ENCODE measurements around the gene PLXNA1. TPM values are rescaled to one million over a fixed set of nuclear protein-coding genes. Genes with fewer than 3 reads are reported as not detected.

Gene PLXNA1
- total and polyA plus RNA-seq, 10 of the 15 experiments (the other 5 are each of a cell fraction or from before 2014, with no cell fraction given) = 0.03 to 16.4 (median 2.5) TPM

- no peaks in the 10 kb centered on the region for H3K4me1 ChIP-seq (ENCODE audit: control insufficient read depth, insufficient read depth, low read length)
- no peak for TF ChIP-seq NRF1 (conservative IDR thresholded peaks at IDR 0.05; ENCODE audit: low read depth, low read length)
- TF ChIP-seq JUND (IDR thresholded peaks at IDR 0.05; ENCODE audit: low read depth, low read length) = no peak
- no peak for TF ChIP-seq MEF2B (IDR thresholded peaks at IDR 0.05; ENCODE audit: partially characterized antibody, poor library complexity, severe bottlenecking)
- TF ChIP-seq ZNF24 (IDR thresholded peaks at IDR 0.05) = no peak
- TF ChIP-seq RAD21 (IDR thresholded peaks at IDR 0.05; ENCODE audit: insufficient read depth, low read depth, low read length) = no peak
- TF ChIP-seq ZNF217 (IDR thresholded peaks at IDR 0.05) = no peak
- TF ChIP-seq ZNF622 (IDR thresholded peaks at IDR 0.05) = no peak
- TF ChIP-seq FOXK2 (IDR thresholded peaks at IDR 0.05) = no peak
- TF ChIP-seq CUX1 (IDR thresholded peaks at IDR 0.05; ENCODE audit: insufficient replicate concordance, low read depth, low read length) = no peak
- no peak for TF ChIP-seq MAX (IDR thresholded peaks at IDR 0.05; ENCODE audit: low read depth, low read length)
- TF ChIP-seq PAX5 (IDR thresholded peaks at IDR 0.05; ENCODE audit: borderline replicate concordance, low read depth, low read length) = no peak
- TF ChIP-seq KAT2A (conservative IDR thresholded peaks at IDR 0.05; ENCODE audit: control insufficient read depth, low read depth, low read length) = no peak
- TF ChIP-seq RCOR1 (conservative IDR thresholded peaks at IDR 0.05; ENCODE audit: low read depth, low read length) = no peak
- TF ChIP-seq E2F8 (IDR thresholded peaks at IDR 0.05; ENCODE audit: low read depth, partially characterized antibody) = no peak
- TF ChIP-seq MYC (IDR thresholded peaks at IDR 0.05; ENCODE audit: insufficient read depth, insufficient read length, insufficient replicate concordance, low read length, severe bottlenecking) = no peak
- TF ChIP-seq MTA3 (IDR thresholded peaks at IDR 0.05; ENCODE audit: borderline replicate concordance, low read length) = no peak
- TF ChIP-seq RFX5 (IDR thresholded peaks at IDR 0.05; ENCODE audit: low read depth, low read length) = no peak
- TF ChIP-seq GABPA (IDR thresholded peaks at IDR 0.05; ENCODE audit: low read depth) = no peak
- H3K4me2 ChIP-seq (ENCODE audit: control insufficient read depth, insufficient read depth) = no peak overlapping the region
- H3K27me3 ChIP-seq (replicated peaks in 1 of 2; ENCODE audit: control insufficient read depth in 2 of 2, insufficient read depth in 2 of 2, low read length in 1 of 2) = no peaks in the 10 kb centered on the region
- 50% methylated on average over 9 of the region's 10 CpGs for WGBS (ENCODE audit: insufficient coverage, insufficient replicate concordance, low lambda C conversion rate, missing lambda C conversion rate)
- no peak overlapping the region for H2AFZ ChIP-seq (ENCODE audit: control insufficient read depth, low read depth, low read length)
- BruUV-seq (replicated peaks) = no TSS peak
- no peak overlapping the region for H3K4me3 ChIP-seq
- in situ Hi-C loops (cut with MboI) = no loop called here
- ChIA-PET SMC1A (ENCODE audit: uncharacterized antibody, unreplicated experiment) (no interaction called here), CTCF (no interaction called here), RAD21 (ENCODE audit: unreplicated experiment) (no interaction called here), POLR2A (interaction anchor here (0.6 kb wide), 1 partner anchor 26 kb away, joined by 3 read pairs; no protein-coding TSS in a partner anchor)
- ATAC-seq (no peak), FAIRE-seq (no peak), DNase-seq (ENCODE audit: low read depth, low spot score) (no peak)
- peaks cover 0 to 8% of the 10 kb centered on the region in 2 experiments; a peak in 2 of 4 replicates for H3K36me3 ChIP-seq (ENCODE audit: control insufficient read depth in 2 of 2, insufficient read depth in 2 of 2, low read length in 1 of 2)
- no peaks in the 10 kb centered on the region for H3K79me2 ChIP-seq (ENCODE audit: control insufficient read depth, insufficient read depth, low read length)
- H3K9ac ChIP-seq (ENCODE audit: control insufficient read depth, insufficient read depth, low read length) = no peak overlapping the region
- no peaks in the 10 kb centered on the region for H3K9me3 ChIP-seq (replicated peaks; ENCODE audit: control insufficient read depth, insufficient read depth, low read length)
- intact Hi-C loops (cut with micrococcal nuclease; ENCODE audit: unreplicated experiment) = no loop called here
- no peaks in the 10 kb centered on the region for H4K20me1 ChIP-seq (ENCODE audit: control insufficient read depth, insufficient read depth)
- no peak overlapping the region for H3K27ac ChIP-seq (ENCODE audit: control insufficient read depth, insufficient read depth)
Observed at GRCh38 chr3:127009531-127009930, 26.6 kb downstream of the PLXNA1 start.
